ENCODE data around the gene ITGA5.

Gene ITGA5

DNA sequence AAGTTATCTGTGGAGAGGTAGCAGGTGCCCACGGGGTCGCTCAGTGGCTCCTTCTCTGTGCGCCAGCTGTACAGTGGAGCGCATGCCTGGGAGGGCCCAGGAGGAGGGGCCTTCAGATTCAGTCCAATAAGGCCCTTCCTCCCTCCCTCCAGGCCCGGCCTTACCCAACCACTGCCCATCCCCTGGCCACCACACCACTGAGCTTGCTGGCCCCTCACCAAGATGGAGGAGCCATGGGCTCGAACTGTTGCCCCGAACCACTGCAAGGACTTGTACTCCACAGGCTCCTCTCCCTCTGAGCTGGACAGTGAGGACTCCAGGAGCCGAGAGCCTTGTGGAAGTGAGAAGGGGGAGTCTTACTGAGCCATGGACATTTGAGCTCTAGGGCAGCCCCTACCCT, 9.8 kb downstream of the ITGA5 start:
- no peak for DNase-seq

DNA sequence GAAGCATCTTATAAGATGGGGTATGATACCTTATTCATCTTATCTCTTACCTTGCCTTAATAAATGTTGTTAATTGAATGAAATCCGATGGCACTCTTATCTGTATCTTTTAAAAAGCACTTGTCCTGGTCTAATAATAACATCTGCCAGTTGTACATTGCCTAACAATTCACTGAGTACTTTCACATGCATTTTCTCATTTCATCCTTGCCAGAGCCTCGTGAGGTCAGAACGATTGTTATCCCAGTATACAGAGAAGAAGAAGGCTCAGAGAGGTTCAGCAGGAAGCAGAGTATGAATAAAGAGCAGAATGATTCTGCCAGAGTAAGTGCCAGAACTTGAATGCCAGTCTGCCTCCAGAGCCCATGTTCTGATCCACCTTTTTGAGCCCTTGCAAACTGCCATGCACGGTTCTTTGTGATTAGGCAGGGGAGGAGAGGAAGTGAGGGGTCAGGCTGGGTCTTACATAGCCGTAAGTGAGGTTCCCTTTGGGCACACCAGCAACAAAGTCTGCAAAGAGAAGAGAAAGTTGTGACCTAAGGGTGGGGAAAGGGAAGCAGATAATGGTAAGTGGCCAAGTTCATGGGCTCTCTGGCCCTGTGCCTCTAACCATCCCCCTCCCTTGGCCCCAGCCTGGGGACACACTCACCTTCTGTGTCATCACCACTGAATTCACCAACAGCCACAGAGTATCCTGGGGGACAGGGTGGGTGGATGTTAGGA, 11.7 kb downstream of the ITGA5 start:
- DNase-seq, result no peak

DNA sequence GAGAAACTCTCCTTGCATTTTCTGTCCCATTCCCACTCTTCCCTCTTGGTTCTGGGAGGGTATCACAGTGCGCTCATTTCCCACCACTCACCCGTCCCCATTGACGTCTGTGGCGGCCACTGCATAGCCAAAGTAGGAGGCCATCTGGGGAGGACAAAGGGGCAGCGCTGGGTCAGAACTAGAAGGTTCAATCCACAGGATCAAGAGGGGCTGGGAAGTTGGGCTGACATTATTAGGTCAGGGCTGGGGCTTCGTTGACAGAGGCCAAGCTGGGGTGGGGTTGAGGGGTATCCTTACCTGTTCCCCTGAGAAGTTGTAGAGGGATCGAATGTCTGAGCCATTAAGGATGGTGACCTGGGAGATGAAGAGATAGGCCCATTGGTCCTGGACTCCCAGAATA, 13.5 kb downstream of the ITGA5 start:
- no peak for DNase-seq

DNA sequence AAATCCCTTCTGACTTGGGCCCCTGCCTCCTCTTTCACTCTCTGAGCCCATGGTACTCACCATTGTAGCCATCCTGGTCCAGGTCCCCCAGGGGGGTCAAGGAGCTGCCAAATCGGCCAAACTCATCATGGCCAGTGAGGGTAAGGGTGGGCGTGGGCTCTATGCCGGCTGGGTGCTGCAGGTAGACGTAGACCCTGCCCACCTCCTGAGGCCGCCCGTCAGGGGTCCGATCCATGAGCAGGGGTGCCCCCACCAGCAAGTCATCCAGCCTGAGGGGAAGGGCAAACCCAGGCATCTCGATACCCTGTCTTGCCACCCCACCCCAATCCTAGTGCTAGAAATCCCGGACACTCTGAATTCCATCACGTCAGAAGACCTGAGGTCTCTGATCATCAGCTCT, 14.0 kb downstream of the ITGA5 start:
- no peak for DNase-seq

DNA sequence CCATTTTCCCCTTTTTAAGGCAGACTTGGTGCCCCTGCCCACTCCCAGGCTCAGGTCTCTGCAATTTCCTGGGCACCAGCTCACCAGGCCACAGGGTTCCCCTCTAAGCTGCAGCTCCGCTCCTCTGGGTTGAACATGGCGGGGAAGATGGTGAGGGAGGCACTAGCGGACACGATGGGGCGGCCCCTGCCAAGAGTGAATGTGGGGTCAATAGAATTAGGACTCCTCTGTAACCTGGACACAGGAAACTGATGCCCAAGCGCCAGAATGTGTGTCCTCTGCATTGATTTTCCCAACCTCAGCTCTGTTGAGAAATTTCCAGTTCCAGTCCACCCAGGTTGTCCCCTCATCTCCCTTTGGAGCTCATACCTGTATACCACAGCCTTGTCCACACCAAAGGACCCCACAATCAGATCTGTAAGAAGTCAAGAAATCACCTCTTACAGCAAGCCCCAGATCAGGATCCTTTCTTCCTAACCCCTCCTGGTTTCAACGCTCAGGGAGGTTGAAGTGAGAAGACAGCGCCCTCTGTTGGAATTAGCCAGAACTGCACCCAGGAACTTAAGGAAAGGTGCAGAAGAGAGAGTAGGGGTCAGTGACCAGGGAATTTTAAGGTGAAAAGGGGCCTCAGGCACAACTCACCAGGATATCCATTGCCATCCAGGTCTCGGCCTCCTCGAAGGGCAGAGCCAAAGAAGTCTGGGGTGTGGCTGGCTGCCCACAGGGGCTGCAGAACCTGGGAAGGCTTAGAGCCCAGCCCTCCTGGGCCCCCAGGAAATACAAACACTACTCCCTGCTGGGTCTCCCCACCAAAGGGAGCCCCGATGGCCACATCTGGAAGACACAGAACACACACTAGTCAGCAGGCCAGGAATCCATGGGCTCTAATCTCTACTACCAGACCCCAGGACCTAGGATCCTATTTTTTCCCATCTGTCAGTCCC, 14.7 kb downstream of the ITGA5 start:
- DNase-seq, result peak in 2 of 4 experiments; percentile 29 to 51

DNA sequence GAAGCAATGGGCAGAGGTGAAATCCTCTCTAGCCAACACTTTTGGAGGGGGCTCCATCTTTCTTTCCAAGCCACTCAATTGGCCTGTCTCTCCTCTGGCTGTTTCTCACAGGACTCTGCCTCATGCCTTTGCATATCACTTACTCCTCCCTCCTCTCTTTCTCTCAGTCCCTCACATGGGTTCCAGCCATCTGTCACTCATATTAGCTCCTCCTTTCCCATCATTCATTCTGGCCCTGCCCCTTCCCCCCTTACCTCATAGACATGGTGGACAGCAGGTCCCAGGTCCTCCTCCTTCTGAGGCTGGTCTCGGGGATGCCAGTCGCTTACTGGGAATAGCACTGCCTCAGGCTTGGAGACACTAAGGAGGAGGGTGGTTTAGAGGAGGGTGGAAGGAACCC, 17.9 kb downstream of the ITGA5 start:
- DNase-seq, result no peak

DNA sequence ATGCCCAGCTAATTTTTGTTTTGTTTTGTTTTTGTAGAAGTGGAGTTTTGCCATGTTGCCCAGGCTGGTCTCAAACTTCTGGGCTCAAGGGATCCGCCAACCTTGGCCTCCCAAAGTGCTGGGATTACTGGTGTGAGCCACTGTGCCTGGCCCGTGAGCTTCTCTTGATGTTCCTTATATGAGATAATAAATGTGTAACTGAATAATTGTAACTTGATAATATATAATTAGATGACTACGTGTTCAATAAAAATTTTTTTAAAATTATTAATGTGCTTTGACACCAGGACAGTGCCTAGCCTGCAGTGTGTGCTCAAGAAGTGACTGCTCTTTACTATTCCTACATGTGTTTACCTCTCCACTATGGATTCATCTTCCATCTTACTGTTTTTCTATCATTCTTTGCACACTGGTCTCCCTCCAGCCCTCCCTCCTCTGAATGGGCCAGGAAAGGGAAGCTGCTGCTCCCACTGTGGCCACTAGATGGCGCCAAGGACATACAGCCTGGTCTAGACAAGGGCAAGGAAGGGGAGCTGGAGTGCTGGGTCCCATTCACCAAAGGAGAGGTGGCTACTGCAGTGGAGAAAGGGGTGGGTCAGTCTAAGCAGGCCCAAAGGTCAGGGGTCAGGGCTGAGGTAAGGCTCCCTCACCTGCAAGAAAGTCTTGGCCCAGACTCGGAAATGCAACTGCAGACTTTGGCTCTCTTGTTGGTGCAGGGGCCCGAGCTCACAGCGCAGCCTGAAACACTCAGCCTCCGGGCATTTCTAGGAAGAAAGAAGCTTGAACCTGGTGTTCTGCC, 19.9 kb downstream of the ITGA5 start:
- DNase-seq, result peak; percentile 66 to 89 (median 75)

DNA sequence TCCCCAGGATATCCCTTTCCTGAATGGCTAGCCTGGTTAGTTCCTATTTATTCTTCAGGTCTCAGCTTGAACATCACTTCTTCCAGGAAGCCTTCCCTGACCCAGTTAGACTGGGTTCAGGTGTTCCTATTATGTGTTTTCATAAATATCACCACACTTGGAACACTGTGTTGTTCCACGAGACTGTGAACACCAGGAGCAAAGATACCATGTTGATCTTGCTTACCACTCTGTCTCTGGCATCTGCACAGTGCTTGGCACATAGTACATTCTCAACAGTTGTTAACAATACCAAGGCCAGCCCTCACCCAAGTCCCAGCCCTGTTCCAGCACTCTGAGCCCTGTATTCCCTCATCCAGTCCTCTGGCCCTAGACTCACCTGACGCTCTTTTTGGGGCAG, 20.8 kb downstream of the ITGA5 start:
- no peak for DNase-seq

DNA sequence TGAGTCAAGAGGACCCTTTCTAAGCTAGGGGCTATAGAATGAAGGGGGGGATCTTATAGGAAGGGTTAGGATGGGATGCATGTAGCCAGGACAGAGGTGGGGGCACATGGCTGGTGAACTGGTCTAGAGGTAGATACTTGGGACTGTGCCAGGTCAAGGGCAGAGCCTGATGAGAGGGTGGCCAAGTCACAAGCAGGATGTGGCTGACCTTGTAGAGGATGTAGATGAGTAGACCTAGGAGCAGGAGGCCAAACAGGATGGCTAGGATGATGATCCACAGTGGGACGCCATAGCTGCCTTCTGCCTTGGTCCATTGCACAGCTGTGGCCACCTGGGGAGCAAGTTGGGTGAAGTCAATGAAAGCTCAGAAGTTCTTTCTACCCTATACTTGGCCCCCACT, 21.9 kb downstream of the ITGA5 start:
- DNase-seq, result no peak

DNA sequence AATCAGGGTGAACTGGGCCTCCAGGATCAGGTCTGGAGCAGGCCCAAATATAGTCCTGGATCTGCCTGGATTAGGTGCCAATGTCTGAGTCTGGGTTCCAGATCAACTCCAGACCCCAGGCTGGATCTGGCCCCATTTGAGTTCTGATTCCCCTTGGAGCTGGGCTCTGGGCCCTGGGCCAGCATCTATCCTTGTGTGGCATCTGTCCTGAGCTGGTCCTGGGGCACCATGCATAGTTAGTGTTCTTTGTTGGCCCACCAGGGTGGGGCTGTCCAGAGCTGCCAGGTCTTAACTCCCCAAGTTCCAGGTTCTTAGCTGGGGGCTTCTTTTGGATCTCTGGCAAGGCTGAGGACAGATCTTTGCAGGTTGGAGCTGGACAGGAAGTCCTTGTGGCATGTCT, 23.5 kb downstream of the ITGA5 start:
- no peak for DNase-seq

DNA sequence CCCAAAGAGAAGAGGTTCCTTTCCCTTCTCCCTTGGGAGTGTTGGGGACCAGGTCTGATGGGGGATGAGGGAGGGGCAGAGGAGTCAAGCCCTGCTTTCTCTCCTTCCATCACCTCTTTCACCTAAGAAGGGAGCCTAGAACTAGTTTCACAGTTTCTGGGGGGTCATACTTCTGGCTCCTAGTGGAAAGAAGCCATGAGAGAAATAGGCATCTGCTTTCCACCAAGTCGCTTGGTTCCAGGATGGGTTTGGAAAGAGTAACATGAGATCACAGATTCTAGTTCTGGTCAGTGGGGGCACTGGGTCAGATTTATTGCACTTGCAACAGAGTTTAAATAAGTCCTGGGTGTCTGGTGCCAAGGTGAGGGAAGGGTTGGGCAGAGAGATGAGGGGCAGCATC, 24.1 kb downstream of the ITGA5 start:
- DNase-seq, result no peak

DNA sequence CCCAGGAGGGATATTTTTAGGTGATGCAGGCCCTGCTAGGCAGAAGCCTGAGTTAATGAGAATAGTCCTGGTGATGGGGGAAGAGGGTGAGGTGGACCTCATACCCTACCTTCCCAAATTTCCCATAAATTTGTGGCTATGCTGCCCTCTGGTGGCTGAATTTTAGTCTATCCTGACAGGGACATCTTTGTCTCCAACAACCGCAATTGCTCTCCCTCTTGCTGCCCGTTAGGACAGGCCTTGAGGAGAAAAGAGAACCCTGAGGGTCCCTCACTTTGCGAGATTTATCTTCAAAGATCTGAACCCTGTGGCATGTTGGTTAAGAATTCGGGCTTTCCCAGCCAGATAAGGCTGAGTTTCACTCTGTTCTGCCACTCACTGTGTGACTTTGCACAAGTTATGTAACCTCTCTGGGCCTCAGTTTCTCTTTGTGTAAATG, 24.8 kb downstream of the ITGA5 start:
- DNase-seq, result no peak

DNA sequence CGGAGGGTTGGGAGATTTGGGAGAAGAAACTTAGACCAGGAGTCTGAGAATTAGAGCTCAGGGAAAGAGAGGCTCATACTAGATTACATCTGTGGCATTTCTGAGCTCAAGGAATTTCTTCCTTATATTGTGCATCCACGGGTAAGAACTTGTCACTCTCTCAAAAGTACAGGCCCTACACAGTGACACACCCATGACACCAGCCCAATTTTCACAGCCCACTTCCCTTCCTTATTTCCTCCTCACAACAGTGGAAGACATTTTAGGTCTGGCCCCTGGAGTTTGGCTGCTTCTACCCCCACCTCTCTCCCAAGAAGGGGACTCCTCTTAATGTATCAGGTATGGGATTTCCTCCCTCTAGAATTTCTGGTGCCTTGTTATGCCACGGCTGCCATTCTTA, 25.3 kb downstream of the ITGA5 start:
- no peak for DNase-seq

DNA sequence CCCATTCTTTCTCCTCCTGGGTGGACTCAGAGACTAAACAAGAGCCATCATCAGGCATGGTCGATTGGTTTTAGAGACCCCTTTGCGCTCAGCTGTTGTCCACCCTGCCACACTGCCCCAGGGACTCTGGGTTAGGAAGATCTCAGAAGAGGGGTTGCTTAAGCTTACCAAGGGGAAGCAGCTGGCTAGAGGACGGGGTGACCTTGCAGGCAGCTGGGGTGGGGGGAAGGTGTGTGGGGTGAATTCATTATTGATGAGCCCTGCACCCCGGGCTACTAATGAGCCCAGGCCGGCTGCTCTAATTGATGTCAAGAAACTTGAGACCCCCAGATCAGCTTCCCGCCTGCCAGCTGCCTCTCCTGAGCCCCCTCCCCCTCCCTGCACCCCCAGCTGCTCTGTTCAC, 25.9 kb downstream of the ITGA5 start:
- no peak for DNase-seq

DNA sequence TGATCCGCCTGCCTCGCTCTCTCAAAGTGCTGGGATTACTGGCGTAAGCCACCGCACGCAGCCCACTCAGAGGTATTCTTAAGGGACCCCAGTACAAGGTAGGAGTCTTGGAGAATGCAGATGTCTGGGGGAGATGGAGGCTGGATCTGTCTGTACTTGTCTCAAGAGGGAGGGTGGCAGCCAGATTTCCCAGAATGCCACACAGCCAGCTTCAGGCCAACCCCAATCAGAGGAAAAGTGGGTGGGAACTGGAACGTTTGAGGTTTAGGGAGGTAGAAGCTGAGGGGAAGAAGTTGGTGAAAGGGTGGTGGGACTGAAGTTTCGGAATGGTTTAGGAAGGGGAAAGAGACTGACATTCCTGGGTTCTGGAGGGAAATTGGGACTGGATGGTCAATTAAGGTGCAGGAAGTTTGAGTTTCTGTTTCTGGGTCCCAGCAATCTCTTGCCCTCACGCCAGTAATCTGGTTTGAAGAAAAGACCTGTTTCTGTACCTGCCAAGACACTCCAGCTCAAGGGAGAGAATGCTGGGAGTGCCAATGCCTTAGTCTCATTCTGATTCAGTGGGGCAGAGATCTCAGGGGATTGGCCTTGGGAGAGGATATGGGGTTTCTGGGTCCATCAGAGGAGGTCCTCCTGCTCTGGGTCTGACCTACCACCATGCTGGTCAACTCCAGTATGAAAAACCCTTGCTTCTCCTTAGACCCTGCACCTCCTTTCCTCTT, 26.4 kb downstream of the ITGA5 start:
- no peak for DNase-seq

DNA sequence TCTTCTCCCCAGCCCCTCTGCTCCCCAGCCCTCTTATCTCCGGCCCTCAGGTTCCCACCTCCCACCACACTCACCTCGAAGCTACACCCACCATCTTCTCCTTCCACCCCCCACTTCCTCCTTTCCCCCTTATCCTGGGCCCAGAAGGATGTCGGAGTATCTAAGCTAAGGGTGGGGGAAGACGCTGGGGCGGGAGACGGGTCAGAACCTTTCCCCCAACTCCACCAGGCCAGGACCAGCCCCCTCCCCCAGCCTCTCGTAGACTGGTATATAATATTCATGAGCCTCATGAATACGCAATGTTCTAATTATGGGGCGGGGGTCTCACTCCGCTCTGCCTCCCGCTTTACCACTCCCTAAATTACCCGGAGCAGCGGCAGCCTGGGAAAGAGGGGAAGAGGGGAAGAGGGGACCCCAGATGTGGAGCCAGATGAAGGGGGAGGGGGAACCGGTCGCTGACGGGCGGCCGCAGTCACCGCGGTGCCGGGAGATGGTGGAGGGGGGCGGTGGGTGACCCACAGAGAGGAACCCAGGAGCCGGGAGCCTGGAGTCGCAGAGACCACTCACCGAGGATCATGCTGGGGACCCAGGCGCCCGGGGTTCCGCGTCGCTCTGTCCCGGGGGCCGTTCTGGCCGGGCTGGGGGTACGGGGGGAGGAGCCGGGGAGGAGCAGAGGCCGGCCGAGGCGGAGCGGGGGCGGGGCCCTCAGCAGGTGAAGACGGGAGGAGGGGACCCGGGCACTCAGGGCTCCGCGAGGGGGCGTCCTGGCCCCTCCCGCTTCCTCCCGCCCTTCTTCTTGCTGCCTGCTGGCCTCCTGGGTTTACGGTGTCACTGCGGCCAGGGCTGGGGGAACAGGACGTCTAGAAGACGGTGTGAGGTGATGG, 28.2 kb downstream of the ITGA5 start:
- peak; percentile 31 to 50 (median 42) for DNase-seq

DNA sequence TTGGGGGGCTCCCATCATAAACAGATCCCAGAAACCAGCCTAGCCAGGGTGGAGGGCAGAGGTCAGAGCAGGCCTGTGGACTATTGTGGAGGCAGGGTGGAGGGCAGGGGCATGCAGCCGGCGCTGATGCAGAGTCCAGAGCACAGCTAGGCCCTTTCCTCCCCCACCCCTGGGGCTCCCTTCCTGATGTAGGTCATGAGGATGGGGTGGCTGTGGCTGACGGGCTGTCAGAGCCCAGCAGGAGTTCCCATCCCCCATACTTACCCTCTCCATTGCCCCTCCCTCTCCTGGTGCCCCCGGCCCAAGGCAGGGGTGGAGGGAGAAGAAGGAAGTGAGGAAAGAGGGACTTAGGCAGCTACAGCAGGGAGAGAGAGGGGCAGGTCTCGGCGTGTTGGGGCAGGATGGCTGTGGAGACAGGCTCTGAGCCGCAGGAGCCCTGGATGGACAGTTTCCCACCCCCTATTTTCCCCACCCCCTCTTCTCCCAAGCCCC, 28.8 kb downstream of the ITGA5 start:
- no peak for DNase-seq

DNA sequence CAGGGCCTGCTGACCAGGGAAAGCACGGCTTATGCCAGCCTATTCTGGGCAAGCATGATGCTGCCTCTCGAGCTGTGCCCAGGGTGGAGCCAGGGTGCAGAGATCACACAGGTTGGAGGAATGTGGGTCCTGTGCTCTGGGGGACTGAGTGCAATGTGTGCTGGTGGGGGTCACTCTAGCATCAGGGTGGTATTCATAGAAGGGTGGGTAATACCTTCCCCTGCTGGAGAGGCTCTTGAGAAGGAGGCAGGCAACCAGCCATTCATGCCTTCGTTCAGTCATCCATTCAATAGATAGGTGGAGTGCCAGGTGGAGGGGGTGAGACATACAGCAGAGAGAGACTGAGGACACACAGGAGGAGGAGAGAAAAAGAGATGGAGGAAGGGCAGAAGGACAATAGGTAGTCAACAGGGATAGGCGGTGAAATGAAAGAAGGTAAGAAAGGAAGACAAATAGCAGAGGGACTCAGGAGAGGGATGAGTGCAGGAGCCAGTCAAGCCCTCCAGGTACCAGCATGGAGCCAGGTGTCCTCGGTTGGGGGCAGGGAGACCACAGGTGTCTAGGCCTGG, 29.4 kb downstream of the ITGA5 start:
- no peak for DNase-seq

DNA sequence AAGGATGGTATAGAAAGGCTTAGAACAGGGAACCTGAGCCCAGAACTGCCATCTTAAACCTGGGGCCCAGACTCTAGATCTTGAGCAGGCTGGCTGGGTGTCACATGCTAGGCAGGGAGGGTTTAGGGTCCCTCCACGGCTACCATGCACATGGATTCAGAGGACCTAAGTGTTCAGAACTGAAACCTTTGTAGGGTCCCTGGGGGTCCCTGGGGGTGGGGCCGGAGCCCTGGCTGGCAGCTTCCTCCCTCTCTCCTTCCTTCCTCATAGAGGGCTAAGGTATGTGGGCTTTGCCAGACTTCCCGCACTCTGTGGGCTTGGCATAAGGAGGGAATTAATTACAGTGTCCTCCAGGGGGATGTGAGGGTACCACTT, 29.9 kb downstream of the ITGA5 start:
- no peak for DNase-seq

DNA sequence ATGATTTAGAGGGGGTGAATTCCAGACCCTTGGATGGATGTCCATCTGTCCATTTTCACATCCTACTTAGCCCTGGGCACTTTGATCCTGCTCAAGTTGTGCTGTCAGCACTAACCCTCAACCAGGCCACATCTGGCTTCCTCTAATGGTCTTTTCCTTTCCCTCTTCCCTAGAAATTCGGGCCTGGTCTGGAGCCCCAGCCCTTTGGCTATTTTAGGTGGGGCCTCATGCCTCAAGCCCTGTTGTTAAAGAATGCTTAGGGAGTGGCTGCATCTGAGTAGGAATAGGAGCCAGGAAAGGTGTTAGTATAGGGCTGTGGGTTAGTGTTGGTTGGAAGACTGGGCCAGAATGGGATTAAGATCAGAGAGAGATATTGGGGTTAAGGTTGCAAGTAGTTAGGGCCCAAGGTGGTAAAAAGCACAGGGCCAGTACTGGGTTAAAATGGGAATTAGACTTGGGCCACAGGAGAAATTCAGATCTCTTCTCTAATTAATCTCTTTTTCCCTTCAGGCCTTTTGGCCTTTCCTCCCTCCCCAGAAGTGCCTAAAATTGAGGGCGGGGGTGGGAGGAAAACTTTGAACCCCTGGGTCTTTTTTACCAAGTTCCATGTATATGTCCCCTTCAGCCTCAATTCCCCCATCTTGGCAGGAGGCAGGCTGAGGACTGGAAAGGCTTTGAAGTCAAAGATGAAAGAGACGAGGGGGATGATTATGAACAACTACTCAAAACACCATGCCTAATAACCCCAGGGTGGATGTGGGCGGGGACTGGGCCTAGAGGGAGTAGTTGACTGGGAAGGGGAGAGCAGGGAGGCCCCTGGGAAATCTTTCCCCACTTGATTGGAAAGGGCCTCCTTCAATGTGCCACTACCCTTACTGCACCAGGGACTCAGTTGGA, 30.6 kb downstream of the ITGA5 start:
- no peak for DNase-seq

All from activated CD4-positive, CD25-positive, alpha-beta regulatory T cell (primary cell).